ENCODE measurements around the gene NTSR1.

NTSR1 gene

GRCh38 chr20:62730481-62730880 is 21.8 kb downstream of the NTSR1 start:
- Histone ChIP-seq H3F3A (ENCODE audit: low read depth) (no peaks in the 10 kb centered on the region), H3K4me2 (ENCODE audit: low read depth, low read length, poor library complexity, severe bottlenecking) (no peak overlapping the region), H3K9me3 (ENCODE audit: insufficient read depth, low read depth, low read length) (no peaks in the 10 kb centered on the region), H4K20me1 (ENCODE audit: insufficient read depth, low read length, poor library complexity, severe bottlenecking) (no peaks in the 10 kb centered on the region), H3K4me1 (ENCODE audit: insufficient read depth, low read length, poor library complexity, severe bottlenecking) (no peaks in the 10 kb centered on the region), H3K9me2 (replicated peaks; ENCODE audit: low read depth, low read length) (no peaks in the 10 kb centered on the region), H3K27me3 (ENCODE audit: insufficient read depth, low read length, poor library complexity, severe bottlenecking) (no peaks in the 10 kb centered on the region), H3K36me3 (ENCODE audit: insufficient read depth, low read length) (no peaks in the 10 kb centered on the region), H3K9ac (ENCODE audit: low read depth, low read length, poor library complexity, severe bottlenecking) (no peak overlapping the region), H3K79me2 (ENCODE audit: insufficient read depth, low read length) (no peaks in the 10 kb centered on the region), H3K4me3 (ENCODE audit: low read length, poor library complexity, severe bottlenecking) (no peak overlapping the region), H2AFZ (ENCODE audit: low read length) (no peak overlapping the region)
- TF ChIP-seq EZH2phosphoT487 (IDR thresholded peaks at IDR 0.05; ENCODE audit: borderline replicate concordance) (no peak), CTCF (conservative IDR thresholded peaks at IDR 0.05; ENCODE audit: low read length) (no peak)

- Histone ChIP-seq H3K4me1 (ENCODE audit: insufficient read depth, low read length, poor library complexity, severe bottlenecking) (no peaks in the 10 kb centered on the region), H4K20me1 (ENCODE audit: insufficient read depth, low read length, poor library complexity, severe bottlenecking) (no peaks in the 10 kb centered on the region), H3K9ac (ENCODE audit: low read depth, low read length, poor library complexity, severe bottlenecking) (no peak overlapping the region), H3K27me3 (ENCODE audit: insufficient read depth, low read length, poor library complexity, severe bottlenecking) (no peaks in the 10 kb centered on the region), H3K9me2 (replicated peaks; ENCODE audit: low read depth, low read length) (no peaks in the 10 kb centered on the region), H3K4me3 (ENCODE audit: low read length, poor library complexity, severe bottlenecking) (no peak overlapping the region), H3F3A (ENCODE audit: low read depth) (no peaks in the 10 kb centered on the region), H3K4me2 (ENCODE audit: low read depth, low read length, poor library complexity, severe bottlenecking) (no peak overlapping the region), H2AFZ (ENCODE audit: low read length) (no peak overlapping the region), H3K9me3 (ENCODE audit: insufficient read depth, low read depth, low read length) (no peaks in the 10 kb centered on the region), H3K79me2 (ENCODE audit: insufficient read depth, low read length) (no peaks in the 10 kb centered on the region), H3K36me3 (ENCODE audit: insufficient read depth, low read length) (no peaks in the 10 kb centered on the region)
- no peak for TF ChIP-seq CTCF (conservative IDR thresholded peaks at IDR 0.05; ENCODE audit: low read length)
- TF ChIP-seq EZH2phosphoT487 (IDR thresholded peaks at IDR 0.05; ENCODE audit: borderline replicate concordance), result no peak
Observed at GRCh38 chr20:62732031-62732760, 23.6 kb downstream of the NTSR1 start.

- TF ChIP-seq EZH2phosphoT487 (IDR thresholded peaks at IDR 0.05; ENCODE audit: borderline replicate concordance), result no peak
- no peak overlapping the region for H3K9ac ChIP-seq (ENCODE audit: low read depth, low read length, poor library complexity, severe bottlenecking)
- no peaks in the 10 kb centered on the region for H3F3A ChIP-seq (ENCODE audit: low read depth)
- no peaks in the 10 kb centered on the region for H3K9me3 ChIP-seq (ENCODE audit: insufficient read depth, low read depth, low read length)
- peaks cover 3% of the 10 kb centered on the region for H3K4me1 ChIP-seq (ENCODE audit: insufficient read depth, low read length, poor library complexity, severe bottlenecking)
- H4K20me1 ChIP-seq (ENCODE audit: insufficient read depth, low read length, poor library complexity, severe bottlenecking), result no peaks in the 10 kb centered on the region
- no peaks in the 10 kb centered on the region for H3K36me3 ChIP-seq (ENCODE audit: insufficient read depth, low read length)
- H3K4me3 ChIP-seq (ENCODE audit: low read length, poor library complexity, severe bottlenecking), result no peak overlapping the region
- H3K9me2 ChIP-seq (replicated peaks; ENCODE audit: low read depth, low read length), result no peaks in the 10 kb centered on the region
- no peak overlapping the region for H2AFZ ChIP-seq (ENCODE audit: low read length)
- H3K27me3 ChIP-seq (ENCODE audit: insufficient read depth, low read length, poor library complexity, severe bottlenecking), result no peaks in the 10 kb centered on the region
- H3K4me2 ChIP-seq (ENCODE audit: low read depth, low read length, poor library complexity, severe bottlenecking), result no peak overlapping the region
- H3K79me2 ChIP-seq (ENCODE audit: insufficient read depth, low read length), result no peaks in the 10 kb centered on the region
Observed at GRCh38 chr20:62732842-62733525, 24.3 kb downstream of the NTSR1 start.

Data from Loucy (cell line).